SIG-M5 treated with dmso at 0.1 percent for 504 hours (cell line): Measurements from ENCODE around the gene AMBP.
A peak's percentile ranks its signal among the peaks of the same experiment; 100 is the strongest.

ENCODE experiments used
- DNase-seq: peaks from one replicate; lab custom pipeline; 2025; ENCODE audit not compliant: unreplicated experiment; lab: John Stamatoyannopoulos, UW

The AMBP gene

DNA sequence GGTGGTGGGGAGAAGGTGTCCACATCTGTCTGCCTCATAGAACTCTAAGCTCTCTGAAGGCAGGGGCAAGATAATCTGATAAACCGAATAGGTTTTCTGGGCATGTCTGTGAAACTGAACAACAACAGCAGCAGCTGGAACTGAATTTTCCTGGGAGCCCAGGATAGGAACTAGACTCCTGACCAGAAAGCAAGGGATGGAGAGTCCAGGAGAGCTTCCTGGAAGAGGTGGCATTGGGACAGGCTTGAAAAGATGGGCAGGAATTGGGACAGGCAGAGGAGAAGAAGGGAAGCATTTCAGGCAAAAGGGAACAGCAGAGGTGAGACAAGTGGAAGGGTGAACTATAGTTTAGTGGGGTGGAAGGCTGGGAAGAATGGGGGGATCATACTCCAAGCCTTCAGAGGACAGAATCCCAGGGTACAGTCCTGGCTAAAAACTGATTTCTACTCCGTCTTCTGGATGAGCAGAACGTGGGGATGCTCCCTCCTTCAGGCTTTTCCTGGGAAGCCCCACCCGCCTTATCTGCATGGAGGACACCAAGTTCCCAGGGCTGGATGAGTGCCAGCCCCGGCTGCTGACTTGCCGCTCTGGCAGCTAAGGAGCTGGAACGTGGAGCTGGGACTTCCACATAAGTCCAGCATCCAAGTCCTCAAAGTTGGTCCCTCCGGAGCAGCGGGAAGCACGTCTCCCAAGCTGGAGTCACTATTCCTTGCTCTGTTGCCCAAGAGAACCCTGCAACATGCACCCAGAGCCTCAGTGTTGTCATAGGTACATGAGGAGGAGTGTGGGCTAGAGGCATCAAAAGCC is 34.9 kb upstream of the AMBP start:
- no peak for DNase-seq

GRCh38 chr9:114112325-114112724 is 34.2 kb upstream of the AMBP start:
- no peak for DNase-seq

DNA sequence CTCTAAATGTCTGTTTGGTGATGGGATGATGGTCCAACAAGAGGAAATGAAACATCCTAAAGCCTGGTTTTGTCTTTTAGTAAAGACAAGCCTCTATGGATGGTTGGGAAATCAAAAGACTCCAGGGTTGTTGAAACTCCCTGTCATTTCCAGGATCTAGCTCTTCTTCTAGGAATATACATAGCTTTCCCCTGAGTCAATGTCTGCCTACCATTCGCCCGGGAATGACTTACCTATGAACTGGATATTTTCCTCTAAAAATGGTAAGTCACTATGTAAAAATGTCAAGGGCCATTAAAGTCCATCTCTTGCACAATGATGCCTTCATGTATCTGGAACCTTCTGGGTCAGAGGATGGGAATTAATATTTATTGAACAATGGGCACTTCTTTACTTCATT is 32.1 kb upstream of the AMBP start:
- no peak for DNase-seq

DNA sequence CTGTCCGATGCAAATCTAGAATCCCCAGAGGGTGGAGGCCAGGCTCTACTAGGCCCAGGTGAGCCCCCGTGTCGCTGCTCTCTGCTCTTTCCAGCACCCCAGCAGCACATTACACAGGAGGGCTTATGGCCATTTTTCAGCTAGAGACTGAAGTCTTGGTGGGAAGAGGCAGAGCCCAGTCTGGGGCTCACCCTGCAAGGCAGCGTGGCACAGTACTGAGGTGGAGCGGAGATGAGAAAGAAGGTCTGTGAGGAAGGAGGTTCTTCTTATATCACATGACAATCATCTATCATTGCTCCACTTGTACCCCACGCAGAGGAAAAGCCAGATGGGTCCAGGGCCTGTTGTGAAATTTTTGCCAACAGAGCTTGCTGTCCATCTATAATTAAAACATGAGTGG is 31.0 kb upstream of the AMBP start:
- no peak for DNase-seq

DNA sequence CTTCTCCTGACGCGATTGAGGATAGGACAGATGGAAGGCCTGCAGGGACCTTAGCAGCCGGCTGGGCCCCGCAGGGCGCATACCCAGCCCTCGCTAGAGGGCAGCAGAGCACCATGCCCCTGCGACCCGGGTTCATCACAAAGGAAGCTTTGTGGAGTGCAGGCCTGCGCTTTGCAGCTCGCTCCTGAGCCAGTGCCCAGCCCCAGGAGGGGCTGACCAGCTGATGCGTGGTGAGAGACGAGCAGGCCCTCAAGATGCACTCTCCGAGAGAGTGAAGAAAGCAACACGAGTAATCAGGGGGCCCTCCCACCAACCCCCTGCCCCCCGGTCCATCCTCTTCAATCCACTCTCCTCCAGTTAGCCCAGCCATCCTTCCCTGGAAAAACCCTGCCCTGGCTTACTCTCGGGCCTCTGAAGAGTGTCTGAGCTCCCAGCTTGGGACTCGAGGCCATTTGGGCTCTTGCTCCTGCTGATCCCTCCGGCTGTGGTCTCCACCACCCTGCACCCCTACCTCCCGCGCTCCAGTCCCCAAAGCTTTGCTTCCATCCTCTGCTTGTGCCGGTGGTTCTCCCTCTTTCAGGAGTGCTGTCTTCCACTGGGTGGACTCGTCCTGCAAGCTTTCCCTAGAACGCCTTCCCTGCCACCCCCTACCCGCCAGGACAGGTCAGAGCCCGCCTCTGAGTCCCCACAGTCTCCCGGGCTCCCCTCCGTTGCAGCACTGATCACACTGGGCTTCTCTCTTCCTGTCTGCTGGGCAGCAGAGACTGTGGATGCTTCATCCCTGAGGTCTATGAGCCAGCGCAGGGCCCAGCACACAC is 30.1 kb upstream of the AMBP start:
- peak; percentile 67 for DNase-seq

DNA sequence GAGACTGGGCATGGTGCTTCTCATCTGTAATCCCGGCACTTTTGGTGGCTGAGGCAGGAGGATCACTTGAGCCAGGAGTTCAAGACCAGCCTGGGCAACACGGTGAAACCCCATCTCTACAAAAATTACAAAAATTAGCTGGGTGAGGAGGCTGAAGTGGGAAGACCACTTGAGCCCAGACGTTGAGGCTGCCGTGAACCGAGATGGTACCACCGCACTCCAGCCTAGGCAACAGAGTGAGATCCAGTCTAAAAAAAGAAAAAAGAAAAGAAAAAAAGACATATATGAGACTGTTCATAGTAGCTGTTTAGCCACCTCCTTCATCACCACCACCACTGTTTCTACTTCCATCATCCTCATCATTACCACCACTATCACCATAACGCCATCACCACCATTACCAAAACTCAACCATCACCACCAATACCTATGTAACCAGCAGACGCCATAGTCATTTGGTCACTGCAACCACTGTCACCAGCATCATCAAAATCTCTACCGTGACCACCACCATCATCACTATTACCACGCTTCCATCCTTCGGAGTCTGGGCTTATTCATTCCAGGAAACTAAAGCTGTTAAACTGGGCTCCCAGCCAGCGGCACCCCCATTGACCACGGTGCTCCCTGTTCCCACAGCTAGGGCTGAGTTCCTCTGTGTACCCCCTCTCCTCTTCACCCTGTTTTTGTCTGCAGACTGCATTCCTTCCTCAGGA is 29.3 kb upstream of the AMBP start:
- DNase-seq = no peak

- no peak for DNase-seq
These were observed 27.1 kb upstream of the AMBP start for GRCh38 chr9:114105236-114105635.

GRCh38 chr9:114102484-114102883 is 24.4 kb upstream of the AMBP start:
- DNase-seq = no peak

DNA sequence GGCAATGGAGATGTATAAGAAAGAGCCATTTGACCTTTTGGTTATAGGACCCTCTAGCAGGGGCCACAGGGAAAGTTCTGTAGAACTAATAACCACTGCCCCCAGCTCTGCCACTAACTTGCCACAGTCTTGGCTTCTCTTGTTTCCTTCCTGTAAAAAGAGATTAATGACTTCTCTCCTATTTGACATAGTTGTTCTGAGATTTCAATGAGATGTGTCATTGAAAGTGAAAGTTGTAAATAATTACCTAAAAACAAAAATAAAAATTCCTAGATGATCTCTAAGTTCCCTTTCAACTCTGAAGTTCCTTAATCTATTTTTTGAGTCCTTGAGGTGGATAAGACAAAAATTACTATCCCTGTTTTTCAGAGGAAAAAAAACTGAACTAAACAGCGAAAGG is 22.4 kb upstream of the AMBP start:
- DNase-seq = no peak

DNA sequence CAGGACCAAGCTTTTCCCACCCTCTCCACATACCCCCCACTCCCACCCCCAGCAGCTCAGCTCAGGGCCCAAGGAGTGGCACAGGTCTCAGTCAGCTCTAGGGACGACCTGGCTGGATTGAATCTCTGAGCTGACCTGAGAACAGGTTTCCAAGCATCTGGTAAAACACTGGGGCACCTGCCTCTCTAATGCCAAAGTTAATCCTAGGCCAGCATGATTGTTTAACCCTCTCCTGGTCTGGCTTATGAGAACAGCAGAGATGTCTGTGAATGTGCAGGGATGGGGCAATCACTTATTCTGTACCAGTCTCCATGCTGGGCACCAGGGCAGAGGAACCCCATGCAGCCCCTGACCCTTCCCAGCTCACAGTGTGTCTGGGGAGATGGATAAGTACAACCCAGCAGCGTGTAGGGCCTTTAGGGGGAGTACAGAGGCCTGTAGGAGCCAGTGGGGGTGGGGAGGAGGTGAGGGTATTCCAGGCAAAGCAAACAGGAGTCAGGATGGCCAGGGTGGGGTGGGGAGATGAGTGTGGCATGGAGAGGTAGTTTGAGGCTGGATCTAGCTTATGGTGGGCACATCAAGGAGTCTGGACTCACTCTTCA is 21.7 kb upstream of the AMBP start:
- no peak for DNase-seq

GRCh38 chr9:114098936-114099668 is 21.0 kb upstream of the AMBP start, which contains the start of gene KIF12:
Gene KIF12 (minus strand): TSS chr9:114099292. CDS start chr9:114099276, 16 bp downstream.
- no peak for DNase-seq

GRCh38 chr9:114098021-114098935 is 20.2 kb upstream of the AMBP start:
- DNase-seq = no peak

- no peak for DNase-seq
These were observed 19.5 kb upstream of the AMBP start for GRCh38 chr9:114097613-114098020.

DNA sequence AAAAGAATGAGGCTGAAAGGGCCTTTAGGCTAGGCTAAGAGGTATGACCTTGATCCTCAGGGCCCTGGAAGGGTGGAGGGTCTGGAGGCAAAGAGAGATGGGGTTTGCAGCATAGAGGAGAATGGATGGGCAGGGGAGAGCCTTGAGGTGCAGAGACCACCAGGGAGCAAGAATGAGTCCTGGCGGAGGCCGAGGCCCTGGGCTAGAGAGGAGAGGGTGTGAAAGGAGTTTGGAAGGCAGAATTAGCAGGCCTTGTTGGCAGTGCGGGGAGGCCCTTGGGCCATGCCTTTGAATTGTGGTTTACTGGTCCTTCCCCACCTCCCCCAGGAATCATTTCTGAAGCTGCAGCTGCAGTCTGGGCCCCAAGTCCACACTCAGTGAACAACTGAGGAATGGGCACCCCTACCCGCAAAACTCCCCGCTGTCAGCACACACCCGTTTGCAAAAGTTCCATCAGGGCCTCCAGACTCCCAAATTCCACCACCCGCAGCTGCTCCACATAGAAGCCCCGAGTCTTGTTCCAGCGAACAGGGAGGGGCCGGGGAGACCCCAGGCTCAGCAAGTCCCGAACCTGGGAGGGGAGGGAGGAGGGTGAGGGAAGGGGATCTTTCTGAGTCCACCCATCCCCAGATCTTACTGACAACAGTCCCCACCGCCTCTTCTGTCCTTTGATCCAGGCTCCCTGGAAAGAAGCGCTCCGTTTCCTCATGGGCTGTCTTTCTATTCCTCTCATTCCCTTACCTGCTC is 18.9 kb upstream of the AMBP start:
- DNase-seq = no peak

DNA sequence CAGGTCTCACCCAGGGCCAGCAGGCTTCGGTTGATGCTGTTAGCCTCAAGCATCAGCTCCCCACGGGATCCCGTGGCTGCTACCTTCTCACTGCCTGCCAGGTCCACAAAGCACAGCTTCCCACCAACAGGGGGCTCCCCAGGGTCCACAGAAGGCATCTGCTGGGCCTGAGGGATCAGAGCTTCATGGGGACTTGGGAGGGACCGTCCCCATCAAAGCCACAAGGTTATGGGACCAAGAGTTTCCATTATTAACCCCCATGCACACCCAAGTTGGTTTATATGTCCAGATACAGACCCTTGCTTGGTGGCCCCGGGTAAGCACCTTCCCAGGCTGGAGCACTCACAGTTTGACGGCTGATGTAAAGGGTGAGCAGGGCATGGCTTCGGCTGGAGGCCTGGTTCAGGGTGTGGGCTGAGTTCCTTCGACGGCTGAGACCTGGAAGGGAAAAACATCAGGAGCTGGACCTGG is 18.0 kb upstream of the AMBP start:
- DNase-seq = no peak

GRCh38 chr9:114094971-114095370 is 16.9 kb upstream of the AMBP start:
- DNase-seq = no peak

GRCh38 chr9:114093761-114094505 is 15.8 kb upstream of the AMBP start:
- DNase-seq = no peak

GRCh38 chr9:114093031-114093471 is 15.0 kb upstream of the AMBP start:
- no peak for DNase-seq
